ENCODE measurements around the gene NR3C2.
A peak's percentile ranks its signal among the peaks of the same experiment; 100 is the strongest.

Gene NR3C2

GRCh38 chr4:148441986-148442831 is at the start of gene NR3C2:
Gene NR3C2, minus strand, starts transcription at chr4:148442414.
- DNase-seq, result peak; percentile 83

GRCh38 chr4:148487181-148487580 is 45.0 kb upstream of the NR3C2 start:
- no peak for DNase-seq

GRCh38 chr4:148481636-148482035 is 39.4 kb upstream of the NR3C2 start:
- no peak for DNase-seq

GRCh38 chr4:148477276-148477675 is 35.1 kb upstream of the NR3C2 start:
- no peak for DNase-seq

DNA sequence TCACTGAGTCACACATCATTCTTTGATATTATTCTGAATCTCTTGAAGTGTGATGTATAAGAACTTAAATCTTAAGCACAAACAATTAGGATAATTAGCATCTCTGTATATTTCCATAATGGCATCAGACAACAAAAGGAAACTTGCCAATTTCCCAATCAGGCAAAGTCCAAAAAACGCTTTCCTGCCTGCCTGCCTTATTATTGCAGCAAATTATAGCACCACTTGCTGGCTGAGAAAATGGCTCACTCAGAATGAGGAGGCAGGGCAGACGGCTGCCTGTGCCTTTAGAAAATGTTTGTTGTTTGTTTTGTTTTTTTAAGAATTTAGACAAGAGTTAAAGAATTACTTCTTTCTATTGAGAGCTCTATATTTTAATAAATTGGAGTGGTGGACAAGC is 27.7 kb upstream of the NR3C2 start:
- DNase-seq, result no peak

GRCh38 chr4:148454835-148455234 is 12.6 kb upstream of the NR3C2 start:
- DNase-seq, result no peak

GRCh38 chr4:148453833-148454232 is 11.6 kb upstream of the NR3C2 start:
- DNase-seq, result no peak

- DNase-seq, result no peak
These were observed 10.8 kb upstream of the NR3C2 start for GRCh38 chr4:148452970-148453369.

GRCh38 chr4:148449921-148450320 is 7.7 kb upstream of the NR3C2 start:
- DNase-seq, result no peak

GRCh38 chr4:148448141-148448540 is 5.9 kb upstream of the NR3C2 start:
- no peak for DNase-seq

GRCh38 chr4:148447681-148448080 is 5.5 kb upstream of the NR3C2 start:
- no peak for DNase-seq

- DNase-seq, result no peak
These were observed 3.7 kb upstream of the NR3C2 start for GRCh38 chr4:148445860-148446330.

GRCh38 chr4:148445071-148445859 is 3.1 kb upstream of the NR3C2 start:
- DNase-seq, result no peak

DNA sequence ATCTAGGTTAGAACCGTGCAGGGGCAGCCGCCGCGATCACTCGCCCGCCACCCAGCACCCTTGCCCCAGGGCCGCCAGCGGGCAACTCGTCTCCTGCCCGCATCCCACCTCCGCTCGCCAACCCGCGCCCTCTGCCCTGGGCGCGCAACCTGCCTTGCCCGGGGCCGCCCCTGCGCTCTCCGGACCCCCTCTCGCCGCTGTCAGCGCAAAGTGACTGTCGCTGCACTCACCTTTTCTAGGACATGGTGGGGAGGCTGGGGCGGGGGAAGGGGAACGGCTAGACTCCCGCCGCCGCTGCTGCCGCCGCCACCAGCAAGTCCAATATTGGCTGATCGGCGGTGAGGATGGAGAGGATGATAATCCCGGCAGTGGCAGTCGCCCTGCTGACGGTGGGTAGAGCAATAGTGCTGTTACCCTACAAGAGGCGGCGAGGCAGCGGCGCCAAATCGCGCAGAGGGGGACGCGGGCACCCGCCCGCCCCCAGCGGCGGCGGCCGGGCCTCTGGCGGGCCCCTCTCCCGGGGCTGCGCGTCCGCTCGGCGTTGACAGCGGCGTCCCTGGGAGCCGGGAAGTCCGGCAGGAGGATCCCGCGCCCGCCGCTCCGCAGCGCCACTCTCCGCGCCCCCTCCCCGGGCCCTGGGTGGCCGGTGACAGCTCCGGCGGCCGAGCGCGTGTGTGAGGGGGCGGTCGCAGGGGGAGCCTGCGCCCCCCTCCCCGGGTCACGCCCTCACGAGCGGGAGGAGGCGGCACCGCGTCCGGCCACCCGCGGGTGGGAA is 2.3 kb upstream of the NR3C2 start:
- DNase-seq, result no peak

DNA sequence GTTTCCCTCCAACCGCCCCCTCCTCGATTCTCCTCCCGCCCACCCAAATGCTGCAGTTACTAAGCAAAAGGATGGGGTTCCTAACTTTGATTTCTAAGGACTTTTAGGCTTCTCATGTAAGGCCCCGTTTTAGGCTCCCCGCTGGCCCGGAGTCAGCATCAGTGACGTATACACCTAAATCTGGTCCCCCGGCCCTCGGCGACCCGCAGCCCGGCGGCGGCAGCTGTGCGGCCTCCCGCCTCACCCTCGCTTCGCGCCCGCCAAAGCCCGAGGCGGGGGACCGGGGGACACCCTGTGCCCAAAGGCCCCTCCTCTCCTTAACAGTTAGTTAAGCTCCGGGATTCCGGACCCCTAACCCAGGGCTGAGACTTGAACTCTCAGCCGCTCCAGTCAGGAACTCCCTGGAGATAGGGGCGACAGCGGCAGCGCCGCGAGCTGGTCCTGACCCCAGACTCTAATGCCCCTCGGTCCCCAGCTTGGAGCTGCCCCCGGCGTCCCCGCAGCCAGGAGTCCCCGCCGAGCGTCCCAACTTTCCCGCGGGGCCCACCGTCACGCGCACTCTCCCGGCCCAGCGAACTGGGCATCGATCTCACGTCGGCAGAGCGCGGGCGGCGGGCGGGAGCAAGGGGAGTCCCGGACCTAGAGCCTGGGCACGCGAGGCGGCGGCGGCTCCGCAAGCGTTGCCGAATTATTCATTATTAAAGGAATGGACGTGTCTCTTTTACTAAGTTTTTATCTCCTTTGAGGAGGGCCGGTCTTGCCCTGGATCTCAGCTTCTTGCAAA is 1.5 kb upstream of the NR3C2 start:
- no peak for DNase-seq

- no peak for DNase-seq
These were observed 758 bp upstream of the NR3C2 start for GRCh38 chr4:148442832-148443511.

GRCh38 chr4:148441624-148441985 is 609 bp downstream of the NR3C2 start:
- no peak for DNase-seq

DNA sequence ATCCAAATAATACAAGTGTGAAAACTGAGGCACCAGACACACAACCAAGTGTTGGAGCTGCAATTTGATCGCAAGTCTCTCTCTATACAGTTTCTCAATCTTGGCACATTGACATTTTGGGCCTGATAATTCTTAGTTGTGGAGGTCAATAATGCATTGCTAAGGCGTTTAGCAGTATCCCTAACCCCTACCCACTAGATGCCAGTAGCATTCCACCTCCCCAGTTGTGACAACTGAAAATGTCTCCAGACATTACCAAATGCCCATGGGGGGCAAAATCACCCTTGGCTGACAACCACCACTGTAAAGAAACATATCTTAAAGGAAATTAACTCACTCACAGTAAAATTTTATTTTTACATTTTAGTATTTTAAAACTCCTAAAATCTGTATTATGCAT is 4.2 kb downstream of the NR3C2 start:
- DNase-seq, result no peak

DNA sequence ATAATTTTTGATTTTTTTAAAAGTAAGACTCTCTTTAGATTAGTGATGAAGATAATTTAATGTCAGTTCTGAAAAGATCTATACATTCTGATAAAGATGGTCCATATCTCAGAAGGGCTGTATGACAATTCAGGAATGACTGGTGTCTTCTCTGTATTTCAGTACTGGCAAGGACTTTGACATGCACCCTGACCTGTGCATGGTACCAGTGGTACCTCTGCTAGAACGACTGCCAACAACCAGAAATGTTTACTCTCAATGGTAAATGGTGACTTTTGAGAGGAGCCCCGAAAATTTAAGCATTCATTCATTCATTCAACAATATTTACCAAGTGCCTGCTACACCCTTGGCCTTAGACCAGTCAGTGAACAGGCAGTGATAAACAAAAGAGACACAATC is 4.8 kb downstream of the NR3C2 start:
- no peak for DNase-seq

DNA sequence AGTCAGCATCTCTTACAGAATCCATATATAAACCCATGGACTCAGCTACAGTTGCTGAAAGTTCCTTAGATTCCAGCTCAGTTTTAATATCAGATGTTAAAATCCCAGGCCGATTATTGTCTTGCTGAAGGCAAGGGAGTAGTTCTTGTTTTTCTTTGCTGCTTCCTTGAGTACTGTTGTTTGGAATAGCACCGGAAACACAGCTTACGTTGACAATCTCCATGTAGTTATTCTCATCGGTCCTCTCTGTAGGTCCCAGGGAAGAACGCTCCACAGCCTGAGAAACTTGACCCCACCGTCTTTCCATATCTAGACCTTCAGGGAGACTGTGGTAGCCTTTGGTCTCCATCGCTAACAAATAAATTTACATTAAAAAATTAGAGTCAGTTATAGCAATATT is 5.7 kb downstream of the NR3C2 start:
- DNase-seq, result no peak

- DNase-seq, result no peak
These were observed 6.4 kb downstream of the NR3C2 start for GRCh38 chr4:148435654-148436406.
